Adrenal gland (tissue), 12 donors: Measurements from ENCODE around the gene ZNF827. TPM values are rescaled to one million over a fixed set of nuclear protein-coding genes. Genes with fewer than 3 reads are reported as not detected.

Experiments
- DNase-seq, 7 donors: peaks; one replicate each; pipeline ENCODE4 v3.0.0-alpha.2; 2019 to 2020
- H3K27ac ChIP-seq, 5 donors: fragments of 200-600 bp; sonication (generic) in 4 of 5; 1 replicate in 3 of 5; 2 replicates in 2 of 5; pipeline versions ENCODE4 v1.5.1 to v1.8.0; 2016 to 2020; ENCODE audit warnings: mild to moderate bottlenecking in 1 of 5
- H3K27me3 ChIP-seq: fragments of 200-600 bp; 2 replicates; pipeline ENCODE4 v1.8.0; 2021
- H3K36me3 ChIP-seq, 2 donors: fragments of 200-600 bp; replicated peaks in 1 of 2; 1 replicate in 1 of 2; 2 replicates in 1 of 2; pipeline versions ENCODE4 v1.5.1 to v1.8.0; 2018 to 2022
- H3K4me1 ChIP-seq, 2 donors: fragments of 200-600 bp; replicated peaks in 1 of 2; 1 replicate in 1 of 2; 2 replicates in 1 of 2; pipeline versions ENCODE4 v1.5.1 to v1.8.0; 2018 to 2021
- H3K4me3 ChIP-seq, 4 donors: fragments of 200-600 bp; sonication (generic) in 3 of 4; one replicate each; pipeline ENCODE4 v1.5.1; 2016 to 2018
- H3K9me3 ChIP-seq, 3 donors: fragments of 200-600 bp; sonication (generic) in 1 of 3; replicated peaks in 1 of 3; 1 replicate in 2 of 3; 2 replicates in 1 of 3; pipeline versions ENCODE4 v1.5.1 to v1.8.0; 2016 to 2021
- POLR2A ChIP-seq, 2 donors: fragments of 450-650 bp; IDR thresholded peaks; one replicate each; pipeline ENCODE4 v1.6.1; 2017; ENCODE audit warnings: antibody characterized with exemption in 2 of 2, mild to moderate bottlenecking in 2 of 2, moderate library complexity in 1 of 2
- WGBS, 4 donors: extraction: QIAGEN DNeasy Blood & Tissue Kit in 2 of 4; methylation state at CpG; one replicate each; pipeline versions ENCODE4 v1.1.5 to v1.1.7; 2013 to 2017; 5-methylcytosine and 5-hydroxymethylcytosine counted together
- intact Hi-C, 2 donors: fragments of 100-400 bp; cut with DNase I; formaldehyde crosslinking; loops; one replicate each; pipeline versions ENCODE4 v1.14.1 to v1.15.0; 2022 to 2023
- polyA plus RNA-seq, 3 donors: library from polyadenylated mRNA; stranded (reverse); fragments of 200-250 nt in 2 of 3; fragments of 350-450 nt in 1 of 3; fragmentation: Illumina TruSeq in 1 of 3; extraction: RNeasy Lipid Tissue Mini Kit (QIAGEN cat#74804) in 1 of 3; gene quantifications; one replicate each; pipeline ENCODE4 v1.2.3, GENCODE V29; 2013 to 2014
- total RNA-seq, 9 donors: library from RNA; depleted of rRNA in 4 of 9; stranded (reverse); fragments of >200 nt in 4 of 9; fragments of 120-200 nt in 1 of 9; fragmentation: NEBNext Ultra II Directional in 1 of 9; extraction: Animal tissue kit (Norgen Biotek cat#: 25700) in 1 of 9; gene quantifications; one replicate each; pipeline versions ENCODE4 v1.1.0 to v1.2.4, GENCODE V29; 2013 to 2023
- TF ChIP-seq, protein P1 (sequence below), 6 experiments: fragments of 450-650 bp in 4 of 6; fragments of 200-600 bp in 2 of 6; sonication (generic) in 1 of 6; IDR thresholded peaks; 1 replicate in 5 of 6; 2 replicates in 1 of 6; pipeline versions ENCODE4 v1.5.1 to v1.8.0; 2016 to 2021; ENCODE audit warnings: antibody characterized with exemption in 6 of 6, mild to moderate bottlenecking in 2 of 6, moderate library complexity in 1 of 6
- donor health status: healthy with polysubstance abuse.
- donor health status: Bipolar disorder and iron deficiency.
- donor health status: DM: yes; HTN: yes; CAD: no.
- donor health status: DM: no; HTN: no; CAD: no.
- donor health status: DM: no; HTN: no; CAD: no.
- donor health status: DM: yes; HTN: yes; CAD: no.

The ZNF827 gene
- total and polyA plus RNA-seq, 12 donors = 8.0 to 37.1 (median 22.7) TPM

DNA sequence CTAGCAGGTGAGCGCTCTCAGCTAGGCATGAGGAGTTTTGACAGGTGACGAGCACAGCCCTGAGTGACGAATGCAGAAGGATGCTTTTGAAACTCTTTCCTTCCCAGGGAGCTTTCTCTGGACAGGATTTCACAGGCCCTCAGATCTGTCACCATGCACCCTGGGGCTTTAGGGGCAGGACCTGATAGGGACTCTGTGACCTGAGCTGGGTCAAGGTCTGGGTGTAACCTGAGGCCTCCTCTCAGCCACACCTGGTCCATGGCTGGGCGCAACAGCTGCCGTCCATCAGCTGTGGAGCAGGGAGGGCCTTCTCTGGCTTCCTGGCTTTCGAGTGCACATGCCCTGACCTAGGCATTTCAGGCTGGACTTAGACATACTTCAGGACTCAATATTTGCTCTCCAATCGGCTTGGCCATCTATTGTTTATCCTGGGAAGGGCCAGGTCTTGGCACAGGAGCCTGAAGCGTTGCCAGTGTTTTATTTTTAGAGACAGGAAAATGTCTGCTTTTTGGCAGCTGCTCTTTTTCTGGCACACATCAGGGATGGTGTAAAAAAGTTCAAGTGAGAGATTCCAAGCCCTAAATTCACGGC, 202.3 kb downstream of the ZNF827 start:
- peak in 6 of 7 donors; percentile 62 to 88 (median 71) for DNase-seq
- Histone ChIP-seq H3K4me3 (no peak overlapping the region), H3K27me3 (no peaks in the 10 kb centered on the region), H3K4me1 (peaks cover 20 to 21% of the 10 kb centered on the region in 2 donors), H3K9me3 (no peaks in the 10 kb centered on the region), H3K27ac (peak overlapping the region in 1 of 5 donors; percentile 67), H3K36me3 (no peaks in the 10 kb centered on the region)
- 50 to 58% (median 54%) methylated on average over 8 to 9 of the region's 9 CpGs for WGBS, 4 donors
- TF ChIP-seq, protein P1, sequence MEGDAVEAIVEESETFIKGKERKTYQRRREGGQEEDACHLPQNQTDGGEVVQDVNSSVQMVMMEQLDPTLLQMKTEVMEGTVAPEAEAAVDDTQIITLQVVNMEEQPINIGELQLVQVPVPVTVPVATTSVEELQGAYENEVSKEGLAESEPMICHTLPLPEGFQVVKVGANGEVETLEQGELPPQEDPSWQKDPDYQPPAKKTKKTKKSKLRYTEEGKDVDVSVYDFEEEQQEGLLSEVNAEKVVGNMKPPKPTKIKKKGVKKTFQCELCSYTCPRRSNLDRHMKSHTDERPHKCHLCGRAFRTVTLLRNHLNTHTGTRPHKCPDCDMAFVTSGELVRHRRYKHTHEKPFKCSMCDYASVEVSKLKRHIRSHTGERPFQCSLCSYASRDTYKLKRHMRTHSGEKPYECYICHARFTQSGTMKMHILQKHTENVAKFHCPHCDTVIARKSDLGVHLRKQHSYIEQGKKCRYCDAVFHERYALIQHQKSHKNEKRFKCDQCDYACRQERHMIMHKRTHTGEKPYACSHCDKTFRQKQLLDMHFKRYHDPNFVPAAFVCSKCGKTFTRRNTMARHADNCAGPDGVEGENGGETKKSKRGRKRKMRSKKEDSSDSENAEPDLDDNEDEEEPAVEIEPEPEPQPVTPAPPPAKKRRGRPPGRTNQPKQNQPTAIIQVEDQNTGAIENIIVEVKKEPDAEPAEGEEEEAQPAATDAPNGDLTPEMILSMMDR (IDR thresholded peaks at IDR 0.05) = no peak
- TF ChIP-seq POLR2A (IDR thresholded peaks at IDR 0.05) = no peak
- intact Hi-C loops = no loop called here

DNA sequence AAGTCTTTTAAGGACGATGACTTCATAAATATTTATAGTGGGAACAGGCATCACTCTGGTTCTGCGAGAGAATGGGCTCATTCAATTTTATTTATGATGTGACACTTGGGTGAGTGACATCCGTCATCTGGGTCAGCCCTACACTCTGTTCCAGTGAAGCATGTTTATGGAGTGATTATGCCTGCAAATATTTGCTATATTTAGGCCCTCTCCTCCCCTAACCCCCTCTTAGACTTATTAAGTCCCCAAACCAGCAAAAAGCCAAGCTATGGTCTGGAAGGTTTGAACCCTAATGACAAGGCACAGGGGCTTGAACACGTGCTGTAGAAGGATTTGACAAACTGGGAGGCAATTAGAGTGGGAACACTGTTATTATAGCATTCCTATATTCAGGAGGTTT, 202.8 kb downstream of the ZNF827 start:
- WGBS, 4 donors = 94 to 95% (median 94%) methylated on average over 4 of the region's 4 CpGs
- intact Hi-C loops = no loop called here

GRCh38 chr4:145735347-145735675, 203.3 kb downstream of the ZNF827 start:
- Histone ChIP-seq H3K4me3 (no peak overlapping the region), H3K4me1 (peaks cover 20 to 21% of the 10 kb centered on the region in 2 donors), H3K9me3 (no peaks in the 10 kb centered on the region), H3K27me3 (no peaks in the 10 kb centered on the region), H3K27ac (peak overlapping the region in 2 of 5 donors; percentile 97 to 98), H3K36me3 (no peaks in the 10 kb centered on the region)
- DNase-seq = no peak
- WGBS, 4 donors = 69 to 93% (median 91%) methylated on average over 2 of the region's 2 CpGs
- no peak for TF ChIP-seq POLR2A (IDR thresholded peaks at IDR 0.05)
- TF ChIP-seq, protein P1 (IDR thresholded peaks at IDR 0.05) = no peak
- intact Hi-C loops = no loop called here

More for the DNA sequence above, 202.8 kb downstream of the ZNF827 start:
- Histone ChIP-seq H3K4me3 (no peak overlapping the region), H3K4me1 (peaks cover 20 to 21% of the 10 kb centered on the region in 2 donors), H3K9me3 (no peaks in the 10 kb centered on the region), H3K27me3 (no peaks in the 10 kb centered on the region), H3K27ac (peak overlapping the region in 1 of 5 donors; percentile 67), H3K36me3 (no peaks in the 10 kb centered on the region)
- no peak for DNase-seq
- no peak for TF ChIP-seq POLR2A (IDR thresholded peaks at IDR 0.05)
- TF ChIP-seq, protein P1 (IDR thresholded peaks at IDR 0.05) = no peak

GRCh38 chr4:145734576-145735346, 203.9 kb downstream of the ZNF827 start:
- WGBS, 4 donors = 55 to 61% (median 59%) methylated on average over 14 of the region's 14 CpGs
- H3K4me3 ChIP-seq = peak overlapping the region in 1 of 4 donors; percentile 21

More at GRCh38 chr4:145734576-145735346, 203.9 kb downstream of the ZNF827 start:
- Histone ChIP-seq H3K4me1 (peaks cover 20 to 21% of the 10 kb centered on the region in 2 donors), H3K9me3 (no peaks in the 10 kb centered on the region), H3K27me3 (no peaks in the 10 kb centered on the region), H3K36me3 (no peaks in the 10 kb centered on the region), H3K27ac (peak overlapping the region in 3 of 5 donors; percentile 94 to 98 (median 97))
- intact Hi-C loops = no loop called here
- peak; percentile 63 to 94 (median 90) for DNase-seq
- TF ChIP-seq, protein P1 (IDR thresholded peaks at IDR 0.05) = no peak
- TF ChIP-seq POLR2A (IDR thresholded peaks at IDR 0.05) = peak in 1 of 2 donors; percentile 62
